Lower leg skin (tissue), 4 donors: ENCODE data around the gene GIGYF2. TPM values are rescaled to one million over a fixed set of nuclear protein-coding genes. Genes with fewer than 3 reads are reported as not detected.

Experiments
- DNase-seq, 2 donors: peaks; one replicate each; pipeline ENCODE4 v3.0.0-alpha.2; 2019; ENCODE audit warnings: low spot score in 2 of 2
- H3K4me3 ChIP-seq: fragments of 200-600 bp; sonication (generic); 2 replicates; pipeline ENCODE4 v1.5.1; 2017; ENCODE audit warnings: mild to moderate bottlenecking, low read depth; ENCODE audit not compliant: poor library complexity, severe bottlenecking
- POLR2A ChIP-seq, 2 donors: fragments of 450-650 bp; IDR thresholded peaks; one replicate each; pipeline ENCODE4 v1.6.1; 2016 to 2017; ENCODE audit warnings: antibody characterized with exemption in 2 of 2, mild to moderate bottlenecking in 1 of 2, moderate library complexity in 1 of 2
- WGBS, 2 donors: methylation state at CpG; one replicate each; pipeline ENCODE4 v1.1.5; 2018; 5-methylcytosine and 5-hydroxymethylcytosine counted together
- intact Hi-C: fragments of 100-400 bp; cut with DNase I; formaldehyde crosslinking; loops from one replicate; pipeline ENCODE4 v1.15.0; 2023; ENCODE audit warnings: low total_unique reads
- total RNA-seq, 4 donors: library from RNA; depleted of rRNA; stranded (reverse); fragments of >200 nt; gene quantifications; one replicate each; pipeline ENCODE4 v1.1.0, GENCODE V29; 2016
- TF ChIP-seq, protein P1 (sequence below), 3 donors: fragments of 450-650 bp; IDR thresholded peaks; one replicate each; pipeline ENCODE4 v1.5.1; 2016; ENCODE audit warnings: antibody characterized with exemption in 3 of 3, mild to moderate bottlenecking in 3 of 3, moderate library complexity in 2 of 3

The GIGYF2 gene
- total RNA-seq, 4 donors from 2014 or later, result 57.7 to 78.4 (median 72.5) TPM

DNA sequence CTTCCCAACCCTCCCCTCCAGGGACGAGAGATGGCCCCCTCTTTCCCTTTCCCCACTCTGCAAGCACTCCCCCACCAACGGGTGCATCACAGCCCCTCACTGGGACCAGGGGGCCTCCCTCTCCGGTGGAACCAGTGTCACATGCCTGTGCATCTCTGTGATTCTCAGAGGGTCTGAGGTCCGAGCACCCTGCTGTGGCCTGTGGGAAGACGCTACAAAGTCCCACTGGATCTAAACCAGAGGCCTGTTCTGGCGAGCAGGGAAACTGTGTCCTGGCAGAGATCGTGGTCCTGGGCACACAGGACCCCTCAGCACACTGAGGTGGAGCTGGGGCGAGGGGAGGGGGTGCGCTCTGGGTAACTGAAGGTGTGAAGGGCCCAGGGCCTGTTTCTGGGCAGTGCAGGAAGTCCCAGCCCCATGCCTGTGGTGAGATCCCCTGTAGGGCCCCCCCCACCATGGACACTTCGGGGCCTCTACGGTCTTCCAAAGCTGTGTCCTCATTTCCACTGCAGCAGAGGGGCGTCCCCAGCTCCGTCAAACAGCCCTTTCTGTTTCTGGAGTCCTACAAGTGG lies 180.9 kb downstream of the GIGYF2 start:
- H3K4me3 ChIP-seq, result no peak overlapping the region
- DNase-seq, result peak in 1 of 2 donors; percentile 70
- WGBS, 2 donors, result 90 to 95% methylated on average over 13 of the region's 13 CpGs
- intact Hi-C loops, result no loop called here
- TF ChIP-seq, protein P1, sequence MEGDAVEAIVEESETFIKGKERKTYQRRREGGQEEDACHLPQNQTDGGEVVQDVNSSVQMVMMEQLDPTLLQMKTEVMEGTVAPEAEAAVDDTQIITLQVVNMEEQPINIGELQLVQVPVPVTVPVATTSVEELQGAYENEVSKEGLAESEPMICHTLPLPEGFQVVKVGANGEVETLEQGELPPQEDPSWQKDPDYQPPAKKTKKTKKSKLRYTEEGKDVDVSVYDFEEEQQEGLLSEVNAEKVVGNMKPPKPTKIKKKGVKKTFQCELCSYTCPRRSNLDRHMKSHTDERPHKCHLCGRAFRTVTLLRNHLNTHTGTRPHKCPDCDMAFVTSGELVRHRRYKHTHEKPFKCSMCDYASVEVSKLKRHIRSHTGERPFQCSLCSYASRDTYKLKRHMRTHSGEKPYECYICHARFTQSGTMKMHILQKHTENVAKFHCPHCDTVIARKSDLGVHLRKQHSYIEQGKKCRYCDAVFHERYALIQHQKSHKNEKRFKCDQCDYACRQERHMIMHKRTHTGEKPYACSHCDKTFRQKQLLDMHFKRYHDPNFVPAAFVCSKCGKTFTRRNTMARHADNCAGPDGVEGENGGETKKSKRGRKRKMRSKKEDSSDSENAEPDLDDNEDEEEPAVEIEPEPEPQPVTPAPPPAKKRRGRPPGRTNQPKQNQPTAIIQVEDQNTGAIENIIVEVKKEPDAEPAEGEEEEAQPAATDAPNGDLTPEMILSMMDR (IDR thresholded peaks at IDR 0.05), result no peak
- TF ChIP-seq POLR2A (IDR thresholded peaks at IDR 0.05), result no peak

DNA sequence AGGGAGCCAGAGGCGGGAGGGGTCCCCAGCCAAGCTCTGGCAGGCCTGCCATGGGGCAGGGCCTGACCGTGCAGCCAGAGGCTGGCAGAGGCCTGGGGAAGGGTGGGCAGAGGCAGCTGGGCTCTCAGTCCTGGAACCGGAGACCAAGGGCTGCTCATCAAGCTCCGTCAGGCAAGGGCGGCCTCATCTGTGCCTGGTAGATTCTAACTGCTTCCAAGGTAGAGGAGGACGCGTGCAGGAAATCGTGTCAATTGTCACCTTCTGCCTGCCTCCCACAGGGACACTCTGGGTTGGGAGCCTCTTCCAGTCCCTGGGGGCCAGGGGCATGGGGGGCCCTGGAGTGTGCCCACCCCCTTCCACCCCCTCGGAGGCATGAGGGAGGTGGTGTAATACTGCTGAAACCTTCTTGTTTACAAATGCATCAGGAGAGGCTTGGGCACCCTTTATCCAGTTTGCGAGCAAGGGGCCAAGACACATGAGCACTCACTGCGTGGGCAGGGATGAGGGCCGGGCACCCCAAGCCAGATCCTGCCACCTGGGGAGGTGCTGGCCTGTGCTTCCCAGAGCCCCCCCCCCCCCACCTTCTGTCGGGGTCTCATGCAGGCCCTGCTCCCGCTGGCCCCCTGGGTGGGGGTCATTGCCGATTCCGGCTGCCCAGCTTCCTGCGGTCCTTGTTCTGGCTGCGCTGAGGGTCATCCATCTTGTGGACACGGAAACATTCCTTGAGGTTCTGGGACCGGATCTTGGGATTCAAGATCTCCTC lies 181.9 kb downstream of the GIGYF2 start:
- 80 to 86% methylated on average over 15 to 19 of the region's 20 CpGs for WGBS, 2 donors
- peak in 1 of 2 donors; percentile 76 for DNase-seq
- no peak for TF ChIP-seq POLR2A (IDR thresholded peaks at IDR 0.05)
- TF ChIP-seq, protein P1 (IDR thresholded peaks at IDR 0.05), result no peak
- intact Hi-C loops, result no loop called here
- no peak overlapping the region for H3K4me3 ChIP-seq

DNA sequence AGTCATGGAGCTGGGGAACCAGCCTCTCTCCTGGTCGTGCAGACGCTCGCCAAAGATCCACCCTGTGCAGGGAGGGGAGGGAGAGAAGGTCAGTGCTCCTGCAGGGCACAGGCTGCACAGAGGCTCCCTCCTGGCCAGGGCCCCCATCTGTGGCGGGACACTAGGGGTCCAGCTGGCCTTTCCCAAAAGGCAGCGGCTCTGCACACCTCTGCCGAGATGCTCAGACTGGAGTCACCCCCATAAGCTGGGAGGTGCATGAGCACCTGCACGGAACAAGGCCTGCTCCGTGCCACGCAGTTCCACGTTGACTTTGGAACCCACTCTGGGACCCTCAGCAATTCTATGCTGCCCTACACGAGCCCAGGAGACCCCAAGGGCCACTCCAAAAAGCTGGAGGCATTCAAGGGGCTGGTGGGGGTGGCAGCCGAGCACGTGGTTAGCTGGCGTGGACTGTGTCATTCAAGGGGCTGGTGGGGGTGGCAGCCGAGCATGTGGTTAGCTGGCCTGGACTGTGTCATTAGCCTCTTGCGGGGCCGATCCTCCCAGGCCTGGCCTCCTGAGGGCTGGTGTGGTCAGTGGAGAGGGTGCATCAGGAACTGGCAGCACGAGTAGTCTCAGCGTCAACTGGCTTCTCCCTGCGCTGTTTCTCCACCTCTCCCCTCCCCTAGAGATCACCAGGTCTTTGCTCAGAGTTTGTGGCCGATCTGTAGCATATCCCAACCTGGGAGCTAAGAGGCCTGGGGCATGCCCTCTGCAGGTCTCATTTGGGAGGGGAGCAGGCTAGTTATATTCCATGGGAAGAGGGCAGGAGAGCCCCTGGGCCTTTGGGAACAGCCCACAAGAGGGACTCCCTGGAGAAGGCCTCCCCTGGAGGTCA lies 182.7 kb downstream of the GIGYF2 start:
- DNase-seq, result peak in 1 of 2 donors; percentile 74

DNA sequence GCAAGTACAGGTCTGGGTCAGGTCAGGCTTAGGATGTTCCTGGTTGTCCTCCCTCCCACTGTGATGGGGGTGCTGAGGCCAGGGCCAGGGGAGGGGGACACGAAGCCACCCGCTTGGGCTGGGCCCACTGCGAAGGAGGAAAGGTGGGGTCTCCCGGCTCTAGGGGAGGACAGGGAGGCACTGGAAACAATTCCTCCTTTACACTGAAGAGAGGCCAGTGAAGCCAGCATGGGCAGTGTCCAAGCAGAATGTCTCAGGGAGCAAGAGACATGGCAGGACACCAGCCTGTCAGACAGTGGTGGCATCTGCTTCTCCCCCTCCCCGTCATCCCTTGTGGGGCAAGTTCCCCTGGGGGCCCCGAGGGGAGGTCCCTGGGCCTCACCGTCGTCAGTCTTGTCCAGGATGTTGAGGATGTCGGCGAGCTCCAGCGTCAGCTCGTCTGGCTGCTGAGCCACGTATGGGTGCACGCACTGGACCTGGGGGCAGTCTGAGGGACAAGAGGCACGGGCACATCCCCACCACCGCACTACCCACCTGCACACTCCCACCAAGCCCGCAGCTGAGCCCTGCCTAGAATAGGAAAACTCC lies 183.7 kb downstream of the GIGYF2 start:
- no peak overlapping the region for H3K4me3 ChIP-seq
- 79 to 83% methylated on average over 17 of the region's 17 CpGs for WGBS, 2 donors
- TF ChIP-seq, protein P1 (IDR thresholded peaks at IDR 0.05), result no peak
- no peak for TF ChIP-seq POLR2A (IDR thresholded peaks at IDR 0.05)
- intact Hi-C loops, result no loop called here
- DNase-seq, result peak in 1 of 2 donors; percentile 80

More for the DNA sequence above, 182.7 kb downstream of the GIGYF2 start:
- TF ChIP-seq POLR2A (IDR thresholded peaks at IDR 0.05), result no peak
- TF ChIP-seq, protein P1 (IDR thresholded peaks at IDR 0.05), result no peak
- WGBS, 2 donors, result 83 to 88% methylated on average over 16 to 21 of the region's 21 CpGs
- intact Hi-C loops, result no loop called here
- H3K4me3 ChIP-seq, result no peak overlapping the region

DNA sequence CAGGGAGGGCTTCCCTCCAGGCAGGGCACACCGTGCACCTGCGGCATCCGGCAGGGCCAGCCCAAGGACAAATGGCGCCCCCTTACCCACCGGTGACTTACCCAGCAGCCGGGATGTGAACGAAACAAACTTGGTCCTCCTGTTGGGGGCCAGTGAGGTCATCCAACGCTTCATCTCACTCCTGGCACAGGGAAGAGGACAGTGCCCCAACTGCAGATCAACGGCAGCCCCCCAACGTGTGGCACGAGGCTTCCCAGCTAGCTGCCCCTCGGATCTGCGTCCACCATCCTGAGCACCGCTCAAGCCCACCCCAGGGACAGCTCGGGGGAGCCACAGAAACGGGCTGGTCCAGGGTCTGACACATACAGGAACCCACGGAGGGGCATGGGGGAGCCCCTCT lies 185.0 kb downstream of the GIGYF2 start:
- intact Hi-C loops, result no loop called here
- DNase-seq, result peak in 1 of 2 donors; percentile 63
- no peak for TF ChIP-seq POLR2A (IDR thresholded peaks at IDR 0.05)
- TF ChIP-seq, protein P1 (IDR thresholded peaks at IDR 0.05), result no peak
- WGBS, 2 donors, result 91 to 96% methylated on average over 17 of the region's 17 CpGs
- no peak overlapping the region for H3K4me3 ChIP-seq
